H9 (cell line): ENCODE results near the gene IGSF3. TPM values are rescaled to one million over a fixed set of nuclear protein-coding genes. Genes with fewer than 3 reads are reported as not detected.

Experiments
- DNase-seq: peaks from one replicate; pipeline ENCODE4 v3.0.0-alpha.2; 2017
- H2AFZ ChIP-seq: one replicate; pipeline ENCODE4 v1.6.1; 2013; ENCODE audit warnings: mild to moderate bottlenecking, low read length, control low read depth, moderate library complexity
- H2AK5ac ChIP-seq: 2 replicates; pipeline ENCODE4 v1.6.1; 2013; ENCODE audit warnings: low read length, control low read depth, mixed read lengths; ENCODE audit not compliant: insufficient read length
- H2BK120ac ChIP-seq: one replicate; pipeline ENCODE4 v1.6.1; 2013; ENCODE audit warnings: low read depth, mild to moderate bottlenecking, low read length, control low read depth, inconsistent platforms; ENCODE audit not compliant: poor library complexity, severe bottlenecking
- H2BK12ac ChIP-seq: 2 replicates; pipeline ENCODE4 v1.6.1; 2013; ENCODE audit warnings: low read length, control low read depth, mixed read lengths, low read depth; ENCODE audit not compliant: insufficient read length
- H2BK15ac ChIP-seq: 2 replicates; pipeline ENCODE4 v1.6.1; 2013; ENCODE audit warnings: low read depth, low read length, control low read depth
- H2BK20ac ChIP-seq: one replicate; pipeline ENCODE4 v1.6.1; 2013; ENCODE audit warnings: low read depth, mild to moderate bottlenecking, low read length, control low read depth, inconsistent platforms; ENCODE audit not compliant: poor library complexity, severe bottlenecking
- H2BK5ac ChIP-seq: 2 replicates; pipeline ENCODE4 v1.6.1; 2013; ENCODE audit warnings: low read length, control low read depth, mixed read lengths; ENCODE audit not compliant: insufficient read length
- H3K14ac ChIP-seq: 2 replicates; pipeline ENCODE4 v1.6.1; 2013; ENCODE audit warnings: low read length, control low read depth; ENCODE audit not compliant: insufficient read depth
- H3K18ac ChIP-seq: 2 replicates; pipeline ENCODE4 v1.6.1; 2013; ENCODE audit warnings: low read depth, mild to moderate bottlenecking, mixed read lengths, low read length, control low read depth; ENCODE audit not compliant: insufficient read length
- H3K23ac ChIP-seq: 2 replicates; pipeline ENCODE4 v1.6.1; 2013; ENCODE audit warnings: low read length, control low read depth, mixed read lengths, low read depth; ENCODE audit not compliant: insufficient read length
- H3K23me2 ChIP-seq: 2 replicates; pipeline ENCODE4 v1.6.1; 2013; ENCODE audit warnings: low read depth, mild to moderate bottlenecking, mixed read lengths, low read length, control low read depth; ENCODE audit not compliant: insufficient read length, poor library complexity, severe bottlenecking
- H3K27ac ChIP-seq: 2 replicates; pipeline ENCODE4 v1.5.1; 2013; ENCODE audit warnings: low read length, control low read depth, mixed read lengths, low read depth; ENCODE audit not compliant: insufficient read length
- H3K27me3 ChIP-seq: 2 replicates; pipeline ENCODE4 v1.6.1; 2013; ENCODE audit warnings: low read length, control low read depth, inconsistent platforms; ENCODE audit not compliant: insufficient read depth
- H3K4ac ChIP-seq: 2 replicates; pipeline ENCODE4 v1.6.1; 2013; ENCODE audit warnings: low read depth, mild to moderate bottlenecking, control low read depth, inconsistent platforms, low read length, moderate library complexity
- H3K4me1 ChIP-seq: 2 replicates; pipeline ENCODE4 v1.6.1; 2013; ENCODE audit warnings: low read length, control low read depth, inconsistent platforms; ENCODE audit not compliant: insufficient read depth
- H3K4me2 ChIP-seq: 2 replicates; pipeline ENCODE4 v1.6.1; 2013; ENCODE audit warnings: low read length, control low read depth, mixed read lengths; ENCODE audit not compliant: insufficient read length, insufficient read depth
- H3K56ac ChIP-seq: 2 replicates; pipeline ENCODE4 v1.6.1; 2013; ENCODE audit warnings: low read depth, mild to moderate bottlenecking, mixed read lengths, low read length, control low read depth; ENCODE audit not compliant: insufficient read length
- H3K79me1 ChIP-seq: 2 replicates; pipeline ENCODE4 v1.6.1; 2013; ENCODE audit warnings: low read depth, mild to moderate bottlenecking, moderate library complexity, low read length, control low read depth, inconsistent platforms; ENCODE audit not compliant: insufficient read depth, poor library complexity, severe bottlenecking
- H3K79me2 ChIP-seq: 2 replicates; pipeline ENCODE4 v1.6.1; 2013; ENCODE audit warnings: low read length, control low read depth, inconsistent platforms; ENCODE audit not compliant: insufficient read depth
- H3K9ac ChIP-seq: 2 replicates; pipeline ENCODE4 v1.6.1; 2013; ENCODE audit warnings: low read length, control low read depth, mixed read lengths; ENCODE audit not compliant: insufficient read length; ENCODE audit errors: extremely low read depth
- H3K9me3 ChIP-seq: one replicate; pipeline ENCODE4 v1.6.1; 2013; ENCODE audit warnings: low read depth, low read length, inconsistent platforms; ENCODE audit not compliant: control insufficient read depth
- H3T11ph ChIP-seq: one replicate; pipeline ENCODE4 v1.6.1; 2013; ENCODE audit warnings: mild to moderate bottlenecking, low read length, control low read depth, inconsistent platforms
- H4K20me1 ChIP-seq: one replicate; pipeline ENCODE4 v1.6.1; 2013; ENCODE audit not compliant: control insufficient read depth, insufficient read length, insufficient read depth
- H4K5ac ChIP-seq: 2 replicates; pipeline ENCODE4 v1.6.1; 2013; ENCODE audit warnings: low read depth, mild to moderate bottlenecking, mixed read lengths, low read length, control low read depth; ENCODE audit not compliant: insufficient read length
- H4K8ac ChIP-seq: replicated peaks from 2 replicates; pipeline ENCODE4 v1.6.1; 2013; ENCODE audit warnings: low read length, control low read depth, mixed read lengths, low read depth; ENCODE audit not compliant: insufficient read length
- H4K91ac ChIP-seq: 2 replicates; pipeline ENCODE4 v1.6.1; 2013; ENCODE audit warnings: low read depth, mild to moderate bottlenecking, moderate library complexity, mixed read lengths, low read length, control low read depth; ENCODE audit not compliant: insufficient read length
- H3K27ac Mint-ChIP-seq, 3 experiments: 2 replicates in 2 of 3; 3 replicates in 1 of 3; pipeline ENCODE4 v1.8.0; 2020 to 2021; ENCODE audit warnings: mixed read lengths in 3 of 3, mild to moderate bottlenecking in 1 of 3, moderate library complexity in 1 of 3
- H3K27me3 Mint-ChIP-seq: 2 replicates; pipeline ENCODE4 v1.8.0; 2021; ENCODE audit warnings: low read depth, mild to moderate bottlenecking, moderate library complexity, mixed read lengths
- H3K36me3 Mint-ChIP-seq, 3 experiments: 2 replicates in 2 of 3; 3 replicates in 1 of 3; pipeline ENCODE4 v1.8.0; 2020 to 2021; ENCODE audit warnings: low read depth in 3 of 3, mixed read lengths in 3 of 3; ENCODE audit not compliant: insufficient read depth in 1 of 3
- H3K4me1 Mint-ChIP-seq, 2 experiments: 2 replicates each; pipeline ENCODE4 v1.8.0; 2020; ENCODE audit warnings: mixed read lengths in 2 of 2
- H3K4me3 Mint-ChIP-seq, 2 experiments: 2 replicates in 1 of 2; 3 replicates in 1 of 2; pipeline ENCODE4 v1.8.0; 2020 to 2021; ENCODE audit warnings: mild to moderate bottlenecking in 2 of 2, mixed read lengths in 2 of 2, moderate library complexity in 1 of 2
- H3K9me3 Mint-ChIP-seq, 2 experiments: 2 replicates in 1 of 2; 3 replicates in 1 of 2; pipeline ENCODE4 v1.8.0; 2020; ENCODE audit warnings: mild to moderate bottlenecking in 2 of 2, mixed read lengths in 2 of 2, moderate library complexity in 1 of 2
- CTCF ChIP-seq: fragments of 200-600 bp; sonication (generic); conservative IDR thresholded peaks from 3 replicates; pipeline ENCODE4 v1.8.0; 2021; ENCODE audit warnings: antibody characterized with exemption, mild to moderate bottlenecking
- whole genome bisulfite sequencing: extraction: QIAGEN DNeasy Blood & Tissue Kit; methylation state at CpG from one replicate; pipeline ENCODE4 v1.1.7; 2013; ENCODE audit warnings: missing lambda C conversion rate, low lambda C conversion rate, mixed read lengths; ENCODE audit not compliant: insufficient read length; ENCODE audit errors: extremely low coverage; 5-methylcytosine and 5-hydroxymethylcytosine counted together
- total RNA-seq: library from RNA; stranded (reverse); gene quantifications from 2 replicates; pipeline ENCODE4 v1.2.1, GENCODE V29; 2021

IGSF3 gene
- total RNA-seq, 1 experiment from 2014 or later, result 19.1 TPM

GRCh38 chr1:116708255-116708900 lies 40.8 kb upstream of the IGSF3 start:
- H3K36me3 Mint-ChIP-seq, result peaks cover 3 to 10% (median 6%) of the 10 kb centered on the region in 3 experiments; a peak in 5 of 7 replicates
- no peaks in the 10 kb centered on the region for H3K23me2 ChIP-seq
- no peak overlapping the region for H3T11ph ChIP-seq
- H4K91ac ChIP-seq, result no peak overlapping the region
- no peak overlapping the region for H2BK5ac ChIP-seq
- H3K4me1 Mint-ChIP-seq, result peaks cover 25 to 27% of the 10 kb centered on the region in 2 experiments
- no peak overlapping the region for H3K14ac ChIP-seq
- H3K27me3 ChIP-seq, result no peaks in the 10 kb centered on the region
- no peak overlapping the region for H3K56ac ChIP-seq
- no CpG with 5 or more reads among the region's 6 CpGs for WGBS
- H3K79me2 ChIP-seq, result no peaks in the 10 kb centered on the region
- H2BK12ac ChIP-seq, result no peak overlapping the region
- H4K20me1 ChIP-seq, result no peaks in the 10 kb centered on the region
- DNase-seq, result no peak
- no peak overlapping the region for H3K4me3 Mint-ChIP-seq
- H2BK20ac ChIP-seq, result no peak overlapping the region
- no peak overlapping the region for H3K23ac ChIP-seq
- no peak for TF ChIP-seq CTCF
- no peak overlapping the region for H4K8ac ChIP-seq
- H4K5ac ChIP-seq, result no peak overlapping the region
- no peak overlapping the region for H2BK120ac ChIP-seq
- H3K9me3 ChIP-seq, result no peaks in the 10 kb centered on the region
- no peak overlapping the region for H3K9ac ChIP-seq
- H3K18ac ChIP-seq, result no peak overlapping the region
- peak overlapping the region in 1 of 3 experiments; percentile 20; a peak in 1 of 7 replicates for H3K27ac Mint-ChIP-seq
- peaks cover 3% of the 10 kb centered on the region; the same call in 1 of the 2 replicates for H3K27me3 Mint-ChIP-seq
- no peak overlapping the region for H3K4ac ChIP-seq
- no peaks in the 10 kb centered on the region for H3K79me1 ChIP-seq
- H2BK15ac ChIP-seq, result no peak overlapping the region
- H3K4me2 ChIP-seq, result no peak overlapping the region
- peaks cover 10 to 12% of the 10 kb centered on the region in 2 experiments; a peak in 4 of 5 replicates for H3K9me3 Mint-ChIP-seq
- H2AFZ ChIP-seq, result no peak overlapping the region
- H3K4me1 ChIP-seq, result no peaks in the 10 kb centered on the region; the same call in 1 of the 2 replicates
- no peak overlapping the region for H3K27ac ChIP-seq
- H2AK5ac ChIP-seq, result no peak overlapping the region
